NCI-H1092 (cell line): ENCODE results near the gene BRD4.

ENCODE experiments used
- DNase-seq: peaks from one replicate; lab custom pipeline; 2025; lab: John Stamatoyannopoulos, UW

Gene BRD4

GRCh38 chr19:15248106-15248505 lies 84.2 kb downstream of the BRD4 start:
- DNase-seq, result no peak

- DNase-seq, result no peak
These were observed 85.0 kb downstream of the BRD4 start for GRCh38 chr19:15247107-15248014.

- DNase-seq, result no peak
These were observed 86.2 kb downstream of the BRD4 start for GRCh38 chr19:15246198-15246481.

- DNase-seq, result no peak
These were observed 86.8 kb downstream of the BRD4 start for GRCh38 chr19:15245370-15246197.

GRCh38 chr19:15244808-15245207 lies 87.5 kb downstream of the BRD4 start:
- no peak for DNase-seq

- DNase-seq, result no peak
These were observed 88.1 kb downstream of the BRD4 start for GRCh38 chr19:15244106-15244803.

- no peak for DNase-seq
These were observed 88.9 kb downstream of the BRD4 start for GRCh38 chr19:15243236-15243957.

- peak; percentile 29 for DNase-seq
These were observed 91.0 kb downstream of the BRD4 start for GRCh38 chr19:15241259-15241910.

- no peak for DNase-seq
These were observed 91.8 kb downstream of the BRD4 start for GRCh38 chr19:15240515-15240914.

GRCh38 chr19:15239337-15239949 lies 92.9 kb downstream of the BRD4 start:
- no peak for DNase-seq

GRCh38 chr19:15238639-15239155 lies 93.6 kb downstream of the BRD4 start:
- no peak for DNase-seq

GRCh38 chr19:15237759-15238638 lies 94.3 kb downstream of the BRD4 start:
- DNase-seq, result no peak

- no peak for DNase-seq
These were observed 95.5 kb downstream of the BRD4 start for GRCh38 chr19:15236886-15237285.

GRCh38 chr19:15235781-15236180 lies 96.6 kb downstream of the BRD4 start:
- DNase-seq, result no peak

GRCh38 chr19:15234431-15235130 lies 97.8 kb downstream of the BRD4 start:
- DNase-seq, result no peak

- no peak for DNase-seq
These were observed 101.1 kb downstream of the BRD4 start for GRCh38 chr19:15231271-15231670.

GRCh38 chr19:15227261-15227660 lies 105.1 kb downstream of the BRD4 start:
- DNase-seq, result no peak

- no peak for DNase-seq
These were observed 106.6 kb downstream of the BRD4 start for GRCh38 chr19:15225760-15226159.
